Measurements from ENCODE around the gene CFAP92. TPM values are rescaled to one million over a fixed set of nuclear protein-coding genes. Genes with fewer than 3 reads are reported as not detected.
"Not testable (repeated sequence)": the region's sequence is repeated elsewhere in the genome, so short reads cannot be mapped to it uniquely, and the experiment has no call there.

The CFAP92 gene
- total and polyA plus RNA-seq, 10 donors = 0.29 to 3.1 (median 1.3) TPM

GRCh38 chr3:128931046-128931445, 62.8 kb downstream of the CFAP92 start:
- Histone ChIP-seq H3K27ac (no peak overlapping the region), H3K27me3 (replicated peaks in 1 of 7) (peaks cover 0 to 16% (median 0%) of the 10 kb centered on the region in 7 donors), H3K4me1 (no peaks in the 10 kb centered on the region), H3K36me3 (no peaks in the 10 kb centered on the region), H3K9me3 (peaks cover 0 to 10% (median 0%) of the 10 kb centered on the region in 8 donors), H3K4me3 (no peak overlapping the region)
- DNase-seq = no peak
- intact Hi-C loops (cut with DNase I; ENCODE audit: low total_unique reads) = no loop called here
- 78 to 96% (median 91%) methylated on average over 10 of the region's 10 CpGs for WGBS, 5 donors
- no peak for TF ChIP-seq POLR2A (IDR thresholded peaks at IDR 0.05)
- TF ChIP-seq POLR2AphosphoS5 (IDR thresholded peaks at IDR 0.05) = no peak
- TF ChIP-seq, protein P1, sequence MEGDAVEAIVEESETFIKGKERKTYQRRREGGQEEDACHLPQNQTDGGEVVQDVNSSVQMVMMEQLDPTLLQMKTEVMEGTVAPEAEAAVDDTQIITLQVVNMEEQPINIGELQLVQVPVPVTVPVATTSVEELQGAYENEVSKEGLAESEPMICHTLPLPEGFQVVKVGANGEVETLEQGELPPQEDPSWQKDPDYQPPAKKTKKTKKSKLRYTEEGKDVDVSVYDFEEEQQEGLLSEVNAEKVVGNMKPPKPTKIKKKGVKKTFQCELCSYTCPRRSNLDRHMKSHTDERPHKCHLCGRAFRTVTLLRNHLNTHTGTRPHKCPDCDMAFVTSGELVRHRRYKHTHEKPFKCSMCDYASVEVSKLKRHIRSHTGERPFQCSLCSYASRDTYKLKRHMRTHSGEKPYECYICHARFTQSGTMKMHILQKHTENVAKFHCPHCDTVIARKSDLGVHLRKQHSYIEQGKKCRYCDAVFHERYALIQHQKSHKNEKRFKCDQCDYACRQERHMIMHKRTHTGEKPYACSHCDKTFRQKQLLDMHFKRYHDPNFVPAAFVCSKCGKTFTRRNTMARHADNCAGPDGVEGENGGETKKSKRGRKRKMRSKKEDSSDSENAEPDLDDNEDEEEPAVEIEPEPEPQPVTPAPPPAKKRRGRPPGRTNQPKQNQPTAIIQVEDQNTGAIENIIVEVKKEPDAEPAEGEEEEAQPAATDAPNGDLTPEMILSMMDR (IDR thresholded peaks at IDR 0.05 in 8 of 11, conservative IDR thresholded peaks at IDR 0.05 in 3 of 11) = no peak

- TF ChIP-seq, protein P1 (IDR thresholded peaks at IDR 0.05 in 8 of 11, conservative IDR thresholded peaks at IDR 0.05 in 3 of 11) = no peak
- TF ChIP-seq POLR2AphosphoS5 (IDR thresholded peaks at IDR 0.05) (no peak), POLR2A (IDR thresholded peaks at IDR 0.05) (no peak)
- intact Hi-C loops (cut with DNase I; ENCODE audit: low total_unique reads) = no loop called here
- WGBS, 5 donors = 93 to 97% (median 94%) methylated on average over 3 of the region's 3 CpGs
Observed at GRCh38 chr3:128929364-128929763, 64.5 kb downstream of the CFAP92 start.

DNA sequence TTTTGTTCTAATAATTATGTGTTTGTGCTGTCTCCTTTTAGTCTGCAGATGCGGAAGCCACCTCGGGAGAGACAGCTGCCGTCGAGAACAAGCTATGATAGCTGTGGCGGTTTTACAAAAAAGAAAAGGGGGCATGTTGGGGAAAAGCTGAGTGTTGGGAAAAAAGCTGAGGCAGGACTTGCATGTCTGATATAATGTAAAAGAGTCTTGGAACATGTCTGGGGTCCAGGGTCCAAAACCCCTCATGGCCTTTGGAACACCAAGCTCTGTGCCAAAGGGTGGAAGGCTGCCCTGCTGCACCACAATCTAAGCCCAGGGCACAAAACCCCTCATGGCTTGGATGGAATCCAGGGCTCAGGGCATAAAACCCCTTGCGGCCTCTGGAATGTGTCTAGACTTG, 69.9 kb downstream of the CFAP92 start:
- H3K4me3 ChIP-seq; DNase-seq; H3K27ac ChIP-seq; H3K36me3 ChIP-seq; H3K27me3 ChIP-seq (replicated peaks in 1 of 7); intact Hi-C loops (cut with DNase I; ENCODE audit: low total_unique reads): not testable (repeated sequence)
- 85 to 93% (median 91%) methylated on average over 6 of the region's 6 CpGs for WGBS, 5 donors
- H3K9me3 ChIP-seq = peaks cover 0 to 49% (median 26%) of the 10 kb centered on the region in 8 donors
- H3K4me1 ChIP-seq = peaks cover 2 to 19% (median 8%) of the 10 kb centered on the region in 6 donors

More at GRCh38 chr3:128929364-128929763, 64.5 kb downstream of the CFAP92 start:
- no peak for DNase-seq
- Histone ChIP-seq H3K4me3 (no peak overlapping the region), H3K4me1 (no peaks in the 10 kb centered on the region), H3K36me3 (no peaks in the 10 kb centered on the region), H3K27me3 (replicated peaks in 1 of 7) (peaks cover 0 to 5% (median 0%) of the 10 kb centered on the region in 7 donors), H3K27ac (no peak overlapping the region), H3K9me3 (peaks cover 0 to 20% (median 2%) of the 10 kb centered on the region in 8 donors)

- no peak for DNase-seq
- Histone ChIP-seq H3K4me1 (peaks cover 2 to 19% (median 8%) of the 10 kb centered on the region in 6 donors), H3K27me3 (replicated peaks in 1 of 7) (no peaks in the 10 kb centered on the region), H3K36me3 (peaks cover 0 to 11% (median 0%) of the 10 kb centered on the region in 6 donors), H3K4me3 (peak overlapping the region in 2 of 8 donors; percentile 1 to 20), H3K9me3 (peaks cover 0 to 50% (median 26%) of the 10 kb centered on the region in 8 donors), H3K27ac (no peak overlapping the region)
- WGBS, 5 donors = 24 to 57% (median 40%) methylated on average over 2 of the region's 2 CpGs
- intact Hi-C loops (cut with DNase I; ENCODE audit: low total_unique reads) = no loop called here
- TF ChIP-seq POLR2A (IDR thresholded peaks at IDR 0.05) = no peak
- TF ChIP-seq, protein P1 (IDR thresholded peaks at IDR 0.05 in 8 of 11, conservative IDR thresholded peaks at IDR 0.05 in 3 of 11) = no peak
- TF ChIP-seq POLR2AphosphoS5 (IDR thresholded peaks at IDR 0.05) = no peak
Observed at GRCh38 chr3:128923576-128923975, 70.3 kb downstream of the CFAP92 start.

All from spleen (tissue), 11 donors.